HUES48 (cell line): Measurements from ENCODE around the gene STX11.

Experiments
- H3K27ac ChIP-seq: one replicate; pipeline ENCODE4 v1.7.0; 2013; ENCODE audit warnings: low read depth, low read length, inconsistent platforms
- H3K27me3 ChIP-seq: 2 replicates; pipeline ENCODE4 v1.6.1; 2013; ENCODE audit warnings: mild to moderate bottlenecking, low read length; ENCODE audit not compliant: control insufficient read depth, insufficient read depth
- H3K36me3 ChIP-seq: 2 replicates; pipeline ENCODE4 v1.6.1; 2013; ENCODE audit warnings: low read length; ENCODE audit not compliant: control insufficient read depth, insufficient read depth
- H3K4me1 ChIP-seq: 2 replicates; pipeline ENCODE4 v1.6.1; 2013; ENCODE audit warnings: mild to moderate bottlenecking, low read length; ENCODE audit not compliant: control insufficient read depth, insufficient read depth
- H3K4me3 ChIP-seq: 2 replicates; pipeline ENCODE4 v1.5.1; 2013; ENCODE audit warnings: mild to moderate bottlenecking, low read depth, low read length
- H3K9ac ChIP-seq: 2 replicates; pipeline ENCODE4 v1.6.1; 2013; ENCODE audit warnings: mild to moderate bottlenecking, low read depth, low read length, moderate library complexity
- H3K9me3 ChIP-seq: 2 replicates; pipeline ENCODE4 v1.6.1; 2013; ENCODE audit warnings: low read length; ENCODE audit not compliant: control insufficient read depth, insufficient read depth

STX11 gene

GRCh38 chr6:144214029-144214428 is 63.7 kb downstream of the STX11 start:
- no peak overlapping the region for H3K4me3 ChIP-seq
- H3K36me3 ChIP-seq = no peaks in the 10 kb centered on the region
- no peak overlapping the region for H3K9ac ChIP-seq
- no peak overlapping the region for H3K27ac ChIP-seq
- H3K9me3 ChIP-seq = no peaks in the 10 kb centered on the region
- H3K4me1 ChIP-seq = peaks cover 15% of the 10 kb centered on the region
- H3K27me3 ChIP-seq = no peaks in the 10 kb centered on the region

GRCh38 chr6:144214622-144215401 is 64.5 kb downstream of the STX11 start:
- Histone ChIP-seq H3K27me3 (no peaks in the 10 kb centered on the region), H3K9me3 (no peaks in the 10 kb centered on the region), H3K9ac (no peak overlapping the region), H3K27ac (no peak overlapping the region), H3K4me3 (no peak overlapping the region), H3K36me3 (no peaks in the 10 kb centered on the region), H3K4me1 (peaks cover 15% of the 10 kb centered on the region)

DNA sequence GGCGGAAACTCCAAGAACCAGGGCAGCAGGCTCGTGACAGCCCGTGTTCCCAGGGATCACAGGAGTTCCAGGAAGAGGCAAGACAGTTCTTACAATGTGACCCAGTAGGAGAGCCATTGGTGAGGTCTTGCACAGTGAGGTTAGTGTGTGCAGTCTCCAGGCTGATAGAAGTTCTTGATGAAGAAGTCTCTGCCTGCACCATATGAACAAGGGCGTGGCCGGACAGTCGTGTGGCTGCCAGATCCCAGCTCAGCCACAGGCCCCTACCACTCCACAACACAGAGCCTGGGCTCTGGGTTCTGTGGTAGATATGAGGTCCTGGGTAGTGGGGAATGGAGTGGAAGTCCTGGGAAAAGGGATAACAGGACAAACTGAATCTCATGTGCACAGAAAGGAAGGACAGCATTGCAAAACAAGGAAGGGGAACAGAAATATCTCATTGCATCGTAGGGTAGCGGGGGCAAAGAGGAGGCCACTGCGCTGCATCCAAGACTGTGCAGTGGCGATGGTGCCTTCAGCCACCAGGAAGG is 65.2 kb downstream of the STX11 start:
- Histone ChIP-seq H3K27ac (peak overlapping the region; percentile 85), H3K4me1 (peaks cover 15% of the 10 kb centered on the region), H3K9ac (peak overlapping the region; percentile 77), H3K4me3 (peak overlapping the region; percentile 76), H3K36me3 (no peaks in the 10 kb centered on the region), H3K9me3 (no peaks in the 10 kb centered on the region), H3K27me3 (no peaks in the 10 kb centered on the region)

DNA sequence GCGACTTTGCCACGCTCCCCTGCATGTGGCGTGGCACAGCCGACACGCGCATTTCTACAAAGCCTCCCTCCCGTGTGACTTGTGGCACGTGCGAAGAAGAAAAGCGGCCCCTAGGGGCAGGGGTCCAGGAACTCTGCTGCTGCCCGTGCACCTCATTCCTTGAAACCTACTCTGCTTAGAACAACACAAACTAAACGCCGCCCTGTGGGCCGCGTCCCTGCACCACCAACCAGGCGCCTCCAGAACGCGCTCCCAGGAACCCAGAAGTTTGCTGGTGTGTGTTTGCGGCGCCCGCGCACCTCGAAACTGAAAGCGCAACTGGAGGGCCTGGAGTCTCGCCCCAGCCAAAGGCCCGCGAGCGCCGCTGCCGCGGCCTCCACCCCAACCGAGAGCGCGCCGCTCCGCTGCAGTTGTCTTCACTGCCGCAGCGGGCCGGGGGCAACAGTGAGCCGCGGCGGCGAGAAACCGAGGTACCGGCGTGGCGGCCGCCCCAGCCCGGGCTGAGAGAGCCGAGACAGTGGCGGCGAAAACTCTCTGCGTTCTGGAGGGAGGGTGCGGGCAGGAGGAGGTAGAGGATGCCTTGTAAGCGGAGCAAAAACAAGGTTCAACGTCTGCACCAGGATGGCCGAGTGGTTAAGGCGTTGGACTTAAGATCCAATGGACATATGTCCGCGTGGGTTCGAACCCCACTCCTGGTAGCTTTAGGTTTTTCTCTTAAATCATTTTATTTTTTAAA is 65.8 kb downstream of the STX11 start:
- peaks cover 15% of the 10 kb centered on the region for H3K4me1 ChIP-seq
- peak overlapping the region; percentile 85 for H3K27ac ChIP-seq

GRCh38 chr6:144216668-144217218 is 66.4 kb downstream of the STX11 start:
- H3K9ac ChIP-seq = peak overlapping the region; percentile 77
- H3K27ac ChIP-seq = peak overlapping the region; percentile 85
- no peaks in the 10 kb centered on the region for H3K9me3 ChIP-seq
- H3K4me1 ChIP-seq = peaks cover 15% of the 10 kb centered on the region
- H3K27me3 ChIP-seq = no peaks in the 10 kb centered on the region
- no peaks in the 10 kb centered on the region for H3K36me3 ChIP-seq
- peak overlapping the region; percentile 76 for H3K4me3 ChIP-seq

More for the DNA sequence above, 65.8 kb downstream of the STX11 start:
- Histone ChIP-seq H3K9ac (peak overlapping the region; percentile 77), H3K36me3 (no peaks in the 10 kb centered on the region), H3K4me3 (peak overlapping the region; percentile 76), H3K9me3 (no peaks in the 10 kb centered on the region), H3K27me3 (no peaks in the 10 kb centered on the region)

DNA sequence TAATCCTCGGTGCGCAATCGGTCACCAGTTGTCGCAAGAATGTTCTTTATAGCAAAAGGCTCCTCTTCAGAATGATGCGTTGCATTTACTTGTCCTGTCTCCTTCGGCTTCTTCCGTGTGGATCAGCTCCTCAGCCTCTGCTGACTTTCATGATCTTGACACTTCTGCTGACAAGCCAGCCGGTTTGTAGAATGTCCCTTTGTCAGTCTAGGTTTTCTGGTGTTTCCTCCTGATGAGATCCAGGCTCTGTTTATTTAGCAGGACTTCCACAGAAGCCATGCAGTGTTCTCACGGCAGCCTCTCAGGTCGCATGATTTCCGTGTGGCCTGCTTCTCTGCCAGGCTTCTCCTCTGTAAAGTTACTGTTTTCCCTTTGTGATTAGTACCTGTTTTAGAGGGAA is 66.9 kb downstream of the STX11 start:
- H3K4me3 ChIP-seq = peak overlapping the region; percentile 76
- no peaks in the 10 kb centered on the region for H3K9me3 ChIP-seq
- H3K4me1 ChIP-seq = peaks cover 15% of the 10 kb centered on the region
- no peaks in the 10 kb centered on the region for H3K27me3 ChIP-seq
- H3K36me3 ChIP-seq = no peaks in the 10 kb centered on the region
- no peak overlapping the region for H3K9ac ChIP-seq
- no peak overlapping the region for H3K27ac ChIP-seq

- H3K4me1 ChIP-seq = peaks cover 15% of the 10 kb centered on the region
- no peaks in the 10 kb centered on the region for H3K36me3 ChIP-seq
- no peak overlapping the region for H3K4me3 ChIP-seq
- no peak overlapping the region for H3K9ac ChIP-seq
- H3K27me3 ChIP-seq = no peaks in the 10 kb centered on the region
- H3K9me3 ChIP-seq = no peaks in the 10 kb centered on the region
- no peak overlapping the region for H3K27ac ChIP-seq
Observed at GRCh38 chr6:144217797-144218196, 67.5 kb downstream of the STX11 start.

DNA sequence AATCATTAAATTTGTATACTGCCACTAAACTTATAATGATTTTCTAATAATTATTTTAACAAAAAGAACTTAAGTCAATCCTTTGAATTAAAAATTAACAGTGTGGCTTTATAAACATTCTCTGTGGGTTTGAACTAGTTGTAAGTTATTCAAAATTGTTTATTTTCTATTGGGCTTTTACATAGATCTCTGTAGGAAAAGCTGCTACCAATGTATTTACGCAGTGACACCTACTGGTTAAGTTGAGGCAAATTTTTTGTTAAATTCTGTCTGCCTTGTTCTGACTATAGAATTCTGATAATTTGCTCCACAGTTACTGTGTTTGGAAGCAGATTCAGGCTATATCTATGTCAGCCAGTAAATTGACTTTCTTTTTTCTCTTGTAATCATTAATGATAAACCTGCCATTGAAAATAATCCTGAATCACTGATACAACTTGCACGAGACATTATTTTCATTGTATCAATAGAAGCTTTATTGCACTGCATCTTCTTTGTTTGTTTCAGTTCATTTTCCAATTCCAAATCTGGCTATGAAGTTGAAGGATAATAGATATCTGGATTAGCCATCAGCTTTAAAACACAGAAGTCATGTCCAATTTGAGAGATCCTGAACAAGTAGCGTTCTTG is 68.9 kb downstream of the STX11 start:
- Histone ChIP-seq H3K4me3 (no peak overlapping the region), H3K27ac (no peak overlapping the region), H3K36me3 (no peaks in the 10 kb centered on the region), H3K9me3 (no peaks in the 10 kb centered on the region), H3K9ac (no peak overlapping the region), H3K27me3 (no peaks in the 10 kb centered on the region), H3K4me1 (peaks cover 15% of the 10 kb centered on the region)

DNA sequence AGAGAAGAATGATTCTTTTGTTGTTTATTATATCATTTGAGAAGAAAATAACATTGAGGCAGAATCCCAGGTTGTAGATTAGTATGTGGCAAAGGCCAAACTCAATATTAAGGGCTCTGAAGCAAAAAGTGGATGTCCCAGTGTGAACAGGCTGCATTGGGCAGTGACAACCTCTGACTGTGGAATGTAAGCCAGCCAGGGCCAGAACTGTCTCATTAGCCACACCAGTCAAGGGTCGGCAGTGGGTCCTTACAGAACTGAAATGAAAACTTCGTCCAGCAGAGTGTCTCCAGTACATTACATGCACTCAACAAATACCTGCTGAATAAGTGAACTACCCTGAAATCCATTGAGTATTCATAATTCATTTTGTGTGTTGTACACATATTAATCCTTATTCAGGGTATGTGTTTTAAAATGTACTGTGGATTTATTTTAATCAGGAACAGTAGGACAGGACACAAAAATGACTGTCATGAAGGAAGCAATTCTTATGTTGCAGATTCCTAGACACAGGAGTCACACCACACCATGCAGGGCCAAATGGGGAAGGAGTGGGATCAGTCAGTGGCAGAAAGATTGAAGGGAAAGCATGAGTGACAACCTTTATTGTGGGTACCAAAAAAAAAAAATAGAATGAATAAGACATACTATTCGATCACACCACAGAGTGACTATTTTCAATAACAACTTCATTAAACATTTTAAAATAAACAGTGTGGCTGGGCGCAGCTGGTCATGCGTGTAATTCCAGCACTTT is 69.9 kb downstream of the STX11 start:
- Histone ChIP-seq H3K27me3 (no peaks in the 10 kb centered on the region), H3K4me3 (no peak overlapping the region), H3K4me1 (peaks cover 13% of the 10 kb centered on the region), H3K36me3 (no peaks in the 10 kb centered on the region), H3K27ac (no peak overlapping the region), H3K9ac (no peak overlapping the region), H3K9me3 (no peaks in the 10 kb centered on the region)

DNA sequence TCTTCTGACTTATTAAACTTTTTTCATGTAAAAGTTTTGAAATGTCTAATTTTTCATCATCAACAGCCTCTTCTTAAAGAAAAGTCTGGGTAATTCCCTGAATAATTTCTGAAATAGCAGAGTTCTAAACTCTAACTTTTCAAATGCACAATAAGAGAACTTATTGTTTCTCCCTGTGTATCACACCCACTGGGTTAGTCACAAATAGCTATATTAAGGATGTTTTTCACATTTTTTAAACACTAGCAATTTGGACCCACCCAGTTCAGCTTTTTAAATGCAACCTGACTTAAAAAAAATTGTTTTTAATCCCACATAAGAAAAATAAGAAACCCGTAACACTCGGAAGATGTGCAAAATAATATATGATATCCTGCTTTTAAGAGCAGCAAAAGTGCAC is 73.4 kb downstream of the STX11 start:
- Histone ChIP-seq H3K36me3 (no peaks in the 10 kb centered on the region), H3K9ac (no peak overlapping the region), H3K27ac (no peak overlapping the region), H3K27me3 (no peaks in the 10 kb centered on the region), H3K4me1 (no peaks in the 10 kb centered on the region), H3K4me3 (no peak overlapping the region), H3K9me3 (no peaks in the 10 kb centered on the region)
